HG02973 (cell line): ENCODE results near the gene TAPBP.

Experiments
- ATAC-seq: cut with Tn5 transposase; IDR thresholded peaks from one replicate; pipeline ENCODE4 v1.9.1; 2021; ENCODE audit warnings: moderate library complexity; ENCODE audit not compliant: unreplicated experiment

The TAPBP gene

DNA sequence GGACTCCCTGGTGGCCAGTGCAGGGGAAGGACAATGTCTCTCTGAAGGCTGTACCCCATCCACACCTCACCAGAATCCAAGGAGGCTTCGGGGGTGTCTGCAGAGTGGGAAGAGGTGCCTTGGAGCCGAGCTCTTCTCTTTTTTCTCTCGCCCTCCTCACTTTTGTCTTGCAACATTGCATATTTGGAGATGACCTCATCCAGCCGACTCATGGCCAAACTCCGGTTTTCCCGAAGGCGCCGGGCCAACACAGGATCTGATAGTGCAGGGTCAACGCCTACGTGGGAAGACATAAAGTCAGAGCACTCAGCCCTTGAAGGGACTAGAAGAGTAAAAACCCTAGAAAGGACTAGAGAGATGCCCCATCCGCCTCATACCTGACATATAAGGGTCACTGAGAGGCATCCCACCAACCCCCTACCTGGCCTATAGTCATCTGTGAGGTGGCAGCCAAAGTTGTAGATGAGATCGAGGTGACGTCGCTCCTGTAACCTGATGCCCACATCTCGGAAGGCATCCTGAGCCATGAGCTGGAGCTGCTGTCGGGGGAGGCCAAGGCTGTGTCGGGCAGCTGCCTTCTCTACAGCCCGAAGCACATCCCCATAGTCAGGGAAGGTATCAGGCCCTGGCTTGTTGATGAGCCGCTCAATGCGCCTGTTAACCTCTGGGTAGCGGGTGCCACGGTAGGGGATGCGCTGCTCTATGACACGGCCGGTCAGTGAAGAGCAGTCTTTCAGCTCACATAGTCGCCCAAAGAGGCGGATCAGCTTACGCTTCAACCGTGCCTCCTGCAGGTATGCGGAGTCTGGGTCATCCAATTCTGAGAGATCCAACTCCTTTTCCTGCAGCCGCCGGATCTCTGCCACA lies 6.7 kb upstream of the TAPBP start:
- ATAC-seq, result no peak

DNA sequence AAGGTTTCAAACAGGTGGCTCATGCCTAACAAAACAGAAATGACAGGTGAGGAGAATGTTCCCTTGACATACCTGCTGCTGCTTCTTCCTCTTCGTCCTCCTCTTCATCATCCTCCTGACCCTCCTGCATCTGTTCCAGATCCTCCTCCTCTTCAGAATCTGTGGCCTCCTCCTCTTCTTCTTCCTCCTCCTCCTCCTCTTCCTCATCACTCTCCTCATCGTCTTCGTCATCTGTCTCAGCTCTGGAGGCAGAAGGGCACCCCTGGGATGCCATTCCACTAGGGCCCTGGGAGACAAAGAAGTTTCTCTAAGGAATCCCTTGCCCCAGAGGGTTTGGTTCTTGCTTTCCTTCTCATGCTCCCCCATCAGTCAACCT lies 6.0 kb upstream of the TAPBP start:
- ATAC-seq, result no peak

DNA sequence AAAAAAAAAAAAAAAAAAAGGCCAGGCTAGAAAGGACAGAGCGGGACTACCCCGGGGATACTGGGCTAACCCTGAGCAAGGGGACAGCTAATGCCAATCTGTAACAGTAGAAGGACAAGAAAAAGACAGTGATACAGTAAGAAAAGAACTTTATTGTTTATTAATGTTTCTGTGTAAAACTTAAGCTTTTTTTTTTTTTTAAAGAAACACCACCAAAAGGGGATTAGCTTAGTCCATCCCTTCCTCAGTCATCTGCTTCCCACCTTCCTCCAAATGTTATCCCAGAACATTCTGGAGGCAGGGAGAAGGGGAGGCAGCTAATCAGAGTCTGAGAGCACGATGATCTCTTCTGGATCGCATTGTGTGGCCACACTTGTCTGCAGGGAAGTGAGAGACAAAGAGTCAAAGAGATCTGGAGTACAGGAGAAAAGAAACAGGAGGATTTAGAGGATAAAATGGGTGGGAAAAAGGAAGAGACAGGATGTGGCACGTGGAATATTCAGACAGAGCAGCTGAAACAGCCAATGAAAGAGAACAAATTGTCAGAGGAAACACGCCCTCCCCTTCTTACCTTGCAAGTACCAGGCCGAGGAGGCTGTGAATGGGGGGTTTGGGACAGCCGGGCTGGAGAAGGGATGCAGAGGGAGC lies 4.7 kb upstream of the TAPBP start:
- no peak for ATAC-seq

DNA sequence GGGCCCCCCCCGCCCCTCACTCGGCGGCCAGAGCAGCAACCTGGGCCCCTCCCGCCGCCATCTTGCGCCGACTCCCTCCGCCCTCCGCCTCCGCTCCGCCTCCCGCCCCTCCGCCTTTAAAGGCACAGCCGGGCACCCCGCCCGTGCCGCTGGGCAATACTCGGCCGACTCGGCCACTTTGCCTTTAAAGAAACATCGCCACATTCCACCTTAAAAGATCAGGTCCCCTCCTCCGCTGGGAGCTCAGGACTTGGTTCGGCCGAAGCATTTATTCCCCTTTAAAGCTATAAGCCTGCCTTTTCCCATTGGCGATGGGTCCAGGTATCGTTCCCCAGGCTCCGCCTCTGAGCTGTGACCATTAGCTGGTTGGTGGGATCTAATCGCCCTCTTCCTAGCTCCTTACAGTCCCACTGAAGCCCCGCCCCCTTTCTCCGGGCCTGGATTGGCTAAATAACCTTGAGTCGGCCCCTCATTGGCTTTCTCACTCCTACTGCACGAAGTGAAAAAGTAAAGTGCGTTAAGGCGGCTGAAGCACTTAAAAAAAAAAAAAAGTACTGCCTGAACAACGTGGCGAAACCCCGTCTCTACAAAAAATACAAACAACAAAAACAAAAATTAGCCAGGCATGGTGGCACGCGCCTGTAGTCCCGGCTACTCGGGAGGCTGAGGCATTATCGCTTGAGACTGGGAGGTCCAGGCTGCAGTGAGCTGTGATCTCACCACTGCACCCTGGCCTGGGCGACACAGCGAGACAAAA lies 4.0 kb upstream of the TAPBP start, which contains the start of gene ZBTB22:
TSS of gene ZBTB22 (minus strand) at position 76 of the 757 bp plus-strand sequence. CDS start 828 bp downstream, outside the sequence.
- ATAC-seq, result peak; percentile 40

DNA sequence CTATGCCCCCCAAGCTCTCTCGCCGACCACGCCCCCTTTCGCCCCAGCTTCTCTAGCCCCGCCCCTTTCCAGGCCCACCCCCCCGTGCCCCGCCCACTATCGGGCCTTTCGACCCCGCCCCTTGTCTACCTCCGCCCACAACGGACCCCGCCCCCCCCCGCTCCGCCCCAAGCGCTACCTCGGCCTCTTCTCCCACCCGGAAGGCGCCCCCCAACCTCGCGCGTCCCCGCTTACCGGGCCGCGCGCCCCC lies 3.5 kb upstream of the TAPBP start:
- no peak for ATAC-seq

DNA sequence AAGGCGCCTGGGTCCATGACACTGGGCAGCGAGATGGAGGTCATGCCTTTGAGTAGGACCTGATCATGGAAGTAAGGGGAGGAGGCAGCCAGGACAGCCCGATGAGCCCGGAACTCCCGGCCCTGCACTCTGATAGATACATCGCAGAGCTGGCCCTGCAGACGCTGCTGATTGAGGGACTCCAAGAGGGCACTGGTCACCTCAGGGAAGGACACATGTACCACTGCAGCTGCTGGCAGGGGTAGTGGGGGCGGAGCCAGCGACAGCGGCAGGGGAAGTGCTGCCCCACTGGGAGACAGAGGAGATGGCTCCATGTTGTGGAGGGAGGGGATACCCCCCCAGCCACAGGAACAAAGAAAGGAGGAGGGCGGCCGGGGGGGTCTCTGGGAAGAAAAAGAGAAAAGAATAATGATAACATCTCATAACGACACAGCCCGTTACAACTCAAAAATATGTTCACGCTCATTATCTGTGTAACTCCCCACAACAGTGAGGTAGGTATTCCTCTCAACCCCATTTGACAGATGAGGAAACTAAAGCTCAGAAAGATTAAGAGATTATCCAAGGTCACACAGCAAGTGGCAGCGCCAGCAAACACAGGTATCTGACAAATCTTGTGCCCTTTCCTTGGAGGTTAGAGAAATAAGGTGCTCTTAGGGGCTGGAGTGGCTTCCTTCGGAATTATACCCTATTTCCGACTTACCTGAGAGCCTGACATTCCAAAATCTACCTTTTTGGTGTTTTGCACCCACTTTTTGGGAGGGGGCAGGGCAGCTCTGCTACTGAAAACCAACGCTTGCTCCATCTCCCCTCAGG lies 2.9 kb upstream of the TAPBP start:
- ATAC-seq, result no peak

DNA sequence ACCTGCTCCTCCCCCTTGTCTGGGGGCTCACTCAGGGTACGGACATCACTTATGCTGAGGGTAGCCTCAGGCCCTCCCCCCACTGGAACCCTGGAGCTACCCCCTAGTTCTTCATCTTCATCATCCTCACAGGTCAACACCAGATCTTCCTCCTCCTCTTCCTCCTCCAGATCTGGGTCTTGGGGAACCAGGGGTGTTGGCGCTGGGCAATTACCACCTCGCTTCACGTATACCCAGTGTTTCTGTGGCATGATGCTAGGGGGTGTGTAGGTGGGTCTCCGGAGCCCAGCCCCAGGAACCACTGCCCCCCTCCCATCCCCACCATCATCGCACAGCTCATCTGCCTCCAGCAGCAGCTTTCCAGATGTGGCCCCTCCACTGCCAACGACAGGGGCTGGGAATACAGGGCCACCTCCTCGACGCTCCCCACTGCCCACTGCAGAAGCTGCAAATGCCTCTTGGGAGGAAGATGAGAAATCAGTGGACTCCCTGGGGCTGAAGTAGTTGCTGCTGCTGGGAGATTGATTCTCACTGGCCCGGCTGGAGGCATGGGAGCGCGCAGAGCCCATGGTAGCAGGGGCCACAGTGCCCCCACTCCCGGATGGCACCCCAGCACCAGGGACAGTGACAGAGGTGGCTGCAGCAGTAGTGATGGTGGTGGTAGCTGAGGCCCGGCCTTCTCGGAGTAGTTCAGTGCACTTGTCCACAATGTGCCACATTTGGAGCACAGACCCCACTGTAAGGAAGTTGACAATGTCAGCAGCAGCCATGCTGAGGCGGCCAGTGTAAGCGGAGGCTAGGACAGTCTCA lies 2.1 kb upstream of the TAPBP start:
- ATAC-seq, result no peak

DNA sequence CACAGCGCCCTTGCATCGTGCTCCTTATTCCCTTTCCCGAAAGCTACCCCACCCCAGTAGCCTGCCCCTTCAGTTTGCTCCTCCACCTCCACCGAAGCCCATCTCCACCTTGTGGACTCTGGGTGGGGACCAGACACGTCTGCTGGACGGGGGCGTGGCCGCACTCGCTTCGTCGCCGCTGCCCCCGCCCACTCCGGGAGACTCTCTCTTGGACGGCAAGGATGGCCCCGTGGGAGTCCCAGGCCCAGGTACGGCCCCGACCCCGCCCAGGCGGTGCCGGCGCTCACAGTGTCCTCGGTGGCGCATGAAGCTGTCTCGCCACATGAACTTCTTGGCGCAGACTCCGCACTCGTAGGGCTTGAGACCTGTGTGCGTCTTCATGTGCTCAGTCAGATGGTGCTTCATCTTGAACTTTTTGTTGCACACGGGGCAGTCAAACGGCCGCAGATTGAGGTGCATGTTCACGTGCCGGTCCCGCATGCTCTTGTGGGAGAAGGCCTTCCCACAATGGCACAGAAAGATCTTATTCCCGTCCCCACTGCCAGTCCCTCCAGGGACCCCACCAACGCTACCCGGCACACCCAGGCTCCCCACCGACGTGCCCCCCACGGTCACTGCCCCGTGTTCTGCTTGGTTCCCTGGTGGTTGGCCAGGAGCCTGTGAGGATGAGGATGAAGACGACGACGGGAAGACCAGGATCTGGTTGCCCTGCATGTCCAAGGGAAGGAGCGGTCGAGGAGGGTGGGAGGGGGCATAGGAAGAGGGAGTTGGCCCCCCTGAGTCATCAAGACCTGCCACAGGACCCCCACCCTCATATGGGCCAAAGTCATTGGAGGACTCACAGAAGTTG lies 1.3 kb upstream of the TAPBP start:
- no peak for ATAC-seq

DNA sequence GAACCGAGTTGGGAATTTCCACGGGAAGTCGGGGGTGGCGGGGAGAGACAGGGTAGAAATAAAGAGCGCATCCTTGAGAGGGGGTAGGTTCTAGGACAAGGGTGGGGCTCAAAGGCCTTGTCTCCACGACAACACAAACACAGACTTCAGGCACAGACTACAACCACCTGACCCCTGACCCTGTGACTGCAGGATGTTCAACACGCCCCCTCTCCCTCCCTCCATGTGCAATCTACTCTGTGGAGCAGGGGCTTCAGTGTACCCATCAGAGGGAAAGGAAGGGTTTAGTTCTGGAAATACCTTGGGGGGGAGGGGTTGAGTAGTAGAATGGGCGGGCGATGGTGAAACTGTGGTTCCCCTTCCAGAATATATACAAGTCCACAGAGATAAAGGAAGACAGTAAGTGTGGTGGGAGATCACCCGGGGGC lies 651 bp upstream of the TAPBP start:
- ATAC-seq, result no peak

DNA sequence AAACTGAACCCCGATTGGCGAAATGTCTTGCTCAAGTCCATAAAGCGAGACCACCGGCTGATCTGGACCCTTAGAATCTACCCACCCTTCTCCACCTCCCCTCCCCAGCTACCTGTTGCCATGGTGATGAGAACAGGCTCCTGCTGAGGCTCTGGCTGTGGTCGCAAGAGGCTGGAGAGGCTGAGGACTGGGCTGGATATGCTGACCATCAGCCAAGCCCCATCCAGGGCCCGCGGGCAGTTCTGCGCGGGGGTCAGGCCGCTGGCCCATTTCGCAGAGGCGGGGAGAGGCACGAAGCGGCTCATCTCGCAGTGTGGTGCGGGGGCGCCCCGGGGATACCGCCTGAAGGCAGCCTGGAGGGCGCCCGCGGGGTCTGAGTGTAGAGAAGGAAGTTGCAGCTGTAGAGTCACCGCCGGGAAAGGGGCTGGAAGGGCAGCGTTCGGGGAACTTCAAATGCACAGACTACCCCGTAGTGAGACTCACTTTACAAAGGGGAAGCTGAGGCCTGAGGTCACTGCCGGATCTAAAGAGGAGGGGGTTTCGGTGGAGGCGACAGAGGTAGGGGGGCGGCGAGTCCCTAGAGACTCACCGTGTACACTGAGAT lies 671 bp downstream of the TAPBP start:
- ATAC-seq, result no peak

DNA sequence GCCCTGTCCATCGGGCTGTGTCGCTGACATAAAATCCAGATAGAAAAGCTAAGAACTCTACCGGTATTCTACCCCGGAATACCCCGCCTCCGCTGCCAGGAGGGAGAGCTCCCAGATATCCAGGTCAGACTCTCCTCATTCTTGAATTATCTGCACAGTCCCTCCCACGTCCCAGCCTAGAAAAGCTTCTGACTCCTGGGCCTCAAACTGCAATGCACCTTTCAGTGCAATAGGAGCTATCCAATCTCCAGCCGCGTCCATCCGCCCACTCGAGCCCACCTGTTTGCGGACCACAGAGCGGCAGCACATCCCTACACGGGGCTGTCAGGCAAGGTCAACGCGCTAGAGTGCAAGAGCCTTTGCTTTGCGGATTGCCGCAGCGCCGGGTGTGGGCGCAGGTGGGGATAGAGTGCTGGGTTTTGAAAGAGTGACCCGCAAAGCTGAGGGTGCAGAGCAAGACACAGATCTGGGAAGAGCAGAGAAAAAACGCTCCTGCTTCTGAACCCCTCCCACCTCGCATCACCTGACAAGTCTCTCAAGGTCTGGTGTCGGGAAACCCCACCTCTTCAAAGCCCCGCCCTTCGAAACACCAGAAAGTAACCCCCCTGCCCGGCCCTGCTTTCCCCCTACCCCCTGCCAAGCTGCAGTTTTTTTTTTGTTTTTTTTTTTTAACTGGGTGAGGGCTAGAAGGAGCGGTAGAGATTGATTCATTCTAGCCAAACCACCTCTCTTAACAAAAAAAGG lies 1.3 kb downstream of the TAPBP start:
- peak; percentile 31 for ATAC-seq

DNA sequence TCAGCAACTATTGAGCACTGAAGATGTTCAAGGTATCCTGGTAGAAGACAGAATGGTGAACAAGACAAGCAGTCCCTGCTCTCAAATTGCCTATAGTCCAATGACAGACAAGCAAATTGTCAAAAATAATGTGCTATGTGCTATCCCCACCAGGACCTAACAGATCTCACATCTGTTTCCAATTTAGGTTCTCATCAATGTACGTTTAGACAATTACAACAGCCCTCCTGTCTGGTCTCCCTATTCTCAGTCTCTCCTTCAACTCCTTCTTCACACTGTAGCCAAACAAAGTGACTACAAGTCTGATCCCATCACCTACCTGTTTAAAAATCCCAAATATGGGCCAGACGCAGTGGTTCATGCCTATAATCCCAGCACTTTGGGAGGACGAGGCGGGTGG lies 7.5 kb downstream of the TAPBP start:
- ATAC-seq, result no peak

DNA sequence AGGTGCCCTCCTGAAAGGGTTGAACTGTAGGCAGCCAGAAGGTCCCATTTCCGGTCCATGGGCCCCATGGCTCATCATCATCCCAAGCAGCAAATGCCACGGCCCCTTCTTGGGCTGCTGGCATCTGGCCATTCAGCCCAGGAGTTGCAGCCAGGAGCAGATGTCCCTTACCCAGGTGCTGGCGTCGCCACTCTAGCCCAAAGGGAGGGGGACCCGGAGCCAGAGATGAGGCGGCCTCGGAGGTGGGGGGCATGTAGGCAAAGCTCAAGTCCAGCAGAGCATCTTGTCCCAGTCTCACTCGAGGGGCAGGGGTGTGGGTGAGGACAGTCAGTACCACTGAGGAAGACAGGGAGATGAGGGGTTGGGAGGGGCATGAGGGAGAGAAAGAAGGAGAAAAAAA lies 8.8 kb downstream of the TAPBP start:
- ATAC-seq, result no peak

DNA sequence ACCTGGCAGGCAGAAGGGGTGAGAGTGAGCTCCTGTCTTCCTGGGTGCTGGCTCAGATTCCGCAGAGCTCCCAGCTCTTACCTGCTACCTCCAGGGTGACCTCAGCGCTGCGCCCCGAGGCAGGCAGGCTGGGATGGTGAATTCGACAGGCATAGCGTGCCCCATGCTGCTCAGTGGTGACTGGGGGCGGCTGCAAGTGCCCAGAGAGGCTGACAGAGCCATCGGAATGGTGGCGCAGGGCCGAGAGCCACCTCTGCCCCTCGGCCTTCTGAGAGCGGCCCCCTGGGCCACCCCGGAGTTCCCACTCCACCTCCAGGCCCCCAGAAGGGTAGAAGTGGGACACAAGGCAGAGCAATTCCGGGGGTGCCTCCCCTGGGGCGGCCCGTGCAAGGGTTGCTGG lies 9.7 kb downstream of the TAPBP start:
- no peak for ATAC-seq

DNA sequence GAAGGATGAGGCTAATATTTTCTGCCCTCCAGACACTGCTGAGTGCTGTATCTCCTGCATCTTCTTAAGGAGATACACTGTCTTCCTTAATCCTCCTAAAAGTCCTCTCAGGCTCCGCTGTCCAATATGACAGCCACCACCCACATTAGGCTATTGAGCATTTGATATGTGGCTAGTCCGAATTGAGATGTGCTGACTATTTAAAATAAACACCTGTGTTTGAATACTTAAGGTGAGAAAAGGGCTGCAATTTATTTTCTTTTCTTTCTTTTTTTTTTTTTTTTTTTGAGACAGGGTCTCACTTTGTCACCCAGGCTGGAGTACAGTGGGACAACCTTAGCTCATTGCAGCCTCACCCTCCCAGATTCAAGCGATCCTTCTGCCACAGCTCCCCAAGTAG lies 12.0 kb downstream of the TAPBP start:
- ATAC-seq, result no peak

DNA sequence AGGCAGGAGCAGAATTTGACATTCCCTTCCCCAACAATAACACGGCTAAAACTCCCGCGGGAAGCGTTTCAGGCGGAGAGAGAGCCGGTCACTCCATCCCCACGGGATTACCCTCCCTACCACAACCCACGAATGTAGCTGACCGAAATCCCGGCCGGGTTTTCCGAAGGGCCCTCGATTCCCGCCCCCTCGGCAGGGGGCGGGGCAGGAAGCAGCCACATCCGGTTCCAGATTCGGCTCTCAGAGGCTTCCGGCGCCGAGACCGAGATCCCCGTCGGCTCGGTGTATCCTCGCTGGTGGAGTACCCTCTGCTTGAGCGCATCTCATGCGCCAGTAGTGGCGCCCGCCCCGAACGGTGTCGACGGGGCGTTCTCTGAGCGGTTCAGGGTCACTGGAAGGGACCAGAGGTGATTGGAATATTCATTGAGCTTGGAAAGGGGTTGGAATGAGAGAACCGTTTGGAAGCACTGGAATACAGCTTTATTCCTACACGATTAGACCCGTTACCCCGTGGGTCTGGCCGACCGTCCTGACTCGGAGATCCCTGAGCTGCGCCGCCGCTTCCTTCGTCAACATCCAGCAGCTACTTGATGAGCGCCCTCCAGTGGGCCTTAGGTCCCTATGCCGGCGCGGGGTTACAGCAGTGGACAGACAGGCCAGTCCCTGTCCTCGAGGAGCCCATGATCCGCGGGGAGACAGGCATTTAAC lies 14.5 kb downstream of the TAPBP start:
- peak; percentile 61 for ATAC-seq

DNA sequence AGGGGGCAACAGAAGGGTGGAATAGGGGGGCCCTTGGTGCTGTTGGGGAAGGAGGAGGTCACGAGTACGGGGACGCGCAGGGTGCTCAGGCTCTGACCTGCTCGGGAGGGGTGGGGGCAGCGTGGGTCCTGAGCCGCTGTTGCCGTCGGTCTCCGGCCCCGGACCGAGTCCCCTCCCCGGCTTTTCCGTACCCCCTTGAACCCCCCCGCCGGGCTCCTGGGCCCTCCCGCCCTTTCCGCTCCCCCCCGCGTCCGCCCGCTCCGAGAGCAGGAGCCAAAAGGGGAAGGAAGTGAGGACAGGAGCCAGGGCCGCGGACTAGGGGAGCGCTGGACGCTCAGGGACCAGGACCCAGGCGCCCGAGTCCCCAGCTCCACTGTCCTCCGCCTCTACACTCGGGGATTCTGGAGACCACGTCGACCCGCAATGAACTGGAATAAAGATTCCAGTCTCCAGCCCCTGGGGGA lies 15.1 kb downstream of the TAPBP start, which contains the start of gene RGL2:
TSS of gene RGL2 (minus strand) at position 170 of the 464 bp plus-strand sequence. CDS start 332 bp downstream, outside the sequence.
- ATAC-seq, result no peak
